Measurements from ENCODE around the gene DEAF1. TPM values are rescaled to one million over a fixed set of nuclear protein-coding genes. Genes with fewer than 3 reads are reported as not detected.

DEAF1 gene
- total RNA-seq, 1 experiment from 2014 or later: 62.2 TPM

GRCh38 chr11:614623-615503 lies 80.2 kb downstream of the DEAF1 start:
- H3K27me3 Mint-ChIP-seq (ENCODE audit: low read depth): no peaks in the 10 kb centered on the region
- 0 out of 2 replicates have a peak, but pooled peaks cover 4% of the 10 kb centered on the region for H3K4me1 Mint-ChIP-seq
- H3K4me3 Mint-ChIP-seq: peak overlapping the region; percentile 78
- peaks cover 8% of the 10 kb centered on the region for H3K36me3 Mint-ChIP-seq
- DNase-seq (ENCODE audit: low spot score) (no peak), ATAC-seq (peak; percentile 0; the same call in 1 of the 2 replicates)
- POLR2A ChIA-PET: interaction anchor here (1.0 to 1.1 kb wide), 3 partner anchors 23 to 49 kb away, joined by 3 to 4 read pairs (median 3); no protein-coding TSS in a partner anchor
- no peaks in the 10 kb centered on the region for H3K9me3 Mint-ChIP-seq
- H3K27ac Mint-ChIP-seq: peak overlapping the region; percentile 95
- CTCF ChIA-PET: interaction anchor here (0.8 to 1.4 kb wide), 7 partner anchors 26 to 208 kb away, joined by 3 read pairs; no protein-coding TSS in a partner anchor
- TF ChIP-seq TEAD4 (CRISPR knock-in tag; IDR thresholded peaks at IDR 0.05): no peak
- TF ChIP-seq CREM (CRISPR knock-in tag; IDR thresholded peaks at IDR 0.05): 0 out of 2 replicates have a peak, but pooled peaks have one; percentile 14
- TF ChIP-seq MYBL2 (CRISPR knock-in tag; IDR thresholded peaks at IDR 0.05): no peak
- no peak for TF ChIP-seq CBFB (CRISPR knock-in tag; IDR thresholded peaks at IDR 0.05; ENCODE audit: low read depth)
- TF ChIP-seq ESRRA (CRISPR knock-in tag; IDR thresholded peaks at IDR 0.05; ENCODE audit: borderline replicate concordance): no peak

GRCh38 chr11:614021-614622 lies 80.9 kb downstream of the DEAF1 start:
- H3K4me3 Mint-ChIP-seq: peak overlapping the region; percentile 20; the same call in 1 of the 2 replicates

GRCh38 chr11:613369-613968 lies 81.6 kb downstream of the DEAF1 start:
- peak; percentile 82 for DNase-seq (ENCODE audit: low spot score)
- Mint-ChIP-seq H3K27me3 (ENCODE audit: low read depth) (no peaks in the 10 kb centered on the region), H3K4me3 (no peak overlapping the region), H3K36me3 (peaks cover 10% of the 10 kb centered on the region), H3K9me3 (no peaks in the 10 kb centered on the region), H3K27ac (no peak overlapping the region), H3K4me1 (0 out of 2 replicates have a peak, but pooled peaks cover 4% of the 10 kb centered on the region)
- POLR2A ChIA-PET: interaction anchor here (0.6 to 1.0 kb wide), 2 partner anchors 38 to 120 kb away, joined by 3 to 4 read pairs; no protein-coding TSS in a partner anchor
- CTCF ChIA-PET: interaction anchor here (0.5 to 2.8 kb wide), 8 partner anchors 22 to 150 kb away, joined by 3 to 14 read pairs (median 4); no protein-coding TSS in a partner anchor
- peak; percentile 55 for ATAC-seq
- TF ChIP-seq ZBTB43 (CRISPR knock-in tag; IDR thresholded peaks at IDR 0.05): no peak
- TF ChIP-seq GABPB1 (CRISPR knock-in tag; IDR thresholded peaks at IDR 0.05): no peak
- TF ChIP-seq JUN (CRISPR knock-in tag; IDR thresholded peaks at IDR 0.05): no peak
- TF ChIP-seq EMX1 (CRISPR knock-in tag; IDR thresholded peaks at IDR 0.05): no peak
- no peak for TF ChIP-seq ZNF219 (CRISPR knock-in tag; IDR thresholded peaks at IDR 0.05; ENCODE audit: borderline replicate concordance)
- no peak for TF ChIP-seq SP1 (CRISPR knock-in tag; conservative IDR thresholded peaks at IDR 0.05)
- TF ChIP-seq SOX15 (CRISPR knock-in tag; IDR thresholded peaks at IDR 0.05): no peak
- no peak for TF ChIP-seq HMGA2 (CRISPR knock-in tag; IDR thresholded peaks at IDR 0.05)
- TF ChIP-seq E2F5 (CRISPR knock-in tag; IDR thresholded peaks at IDR 0.05): no peak
- no peak for TF ChIP-seq ZNF416 (CRISPR knock-in tag; IDR thresholded peaks at IDR 0.05)
- TF ChIP-seq TEAD1 (CRISPR knock-in tag; IDR thresholded peaks at IDR 0.05): no peak
- TF ChIP-seq AR (CRISPR knock-in tag; IDR thresholded peaks at IDR 0.05): no peak

More at GRCh38 chr11:614021-614622, 80.9 kb downstream of the DEAF1 start:
- CTCF ChIA-PET: interaction anchor here (0.6 to 2.8 kb wide), 5 partner anchors 24 to 208 kb away, joined by 3 to 14 read pairs (median 3); no protein-coding TSS in a partner anchor
- ATAC-seq (no peak), DNase-seq (ENCODE audit: low spot score) (no peak)
- POLR2A ChIA-PET: interaction anchor here (0.6 to 1.0 kb wide), 2 partner anchors 38 to 120 kb away, joined by 3 to 4 read pairs; no protein-coding TSS in a partner anchor
- Mint-ChIP-seq H3K4me1 (0 out of 2 replicates have a peak, but pooled peaks cover 4% of the 10 kb centered on the region), H3K36me3 (peaks cover 8% of the 10 kb centered on the region), H3K27ac (0 out of 2 replicates have a peak overlapping the region, but pooled peaks have one; percentile 27), H3K9me3 (no peaks in the 10 kb centered on the region), H3K27me3 (ENCODE audit: low read depth) (no peaks in the 10 kb centered on the region)
- TF ChIP-seq E2F5 (CRISPR knock-in tag; IDR thresholded peaks at IDR 0.05): 0 out of 2 replicates have a peak, but pooled peaks have one; percentile 31
- no peak for TF ChIP-seq ATF2 (CRISPR knock-in tag; IDR thresholded peaks at IDR 0.05; ENCODE audit: borderline replicate concordance, low read depth)

Measured in WTC11 (cell line).